Type B pancreatic cell (in vitro differentiated cells): ENCODE measurements around the gene CXCL10. TPM values are rescaled to one million over a fixed set of nuclear protein-coding genes. Genes with fewer than 3 reads are reported as not detected.
A peak's percentile ranks its signal among the peaks of the same experiment; 100 is the strongest.

Experiments
- DNase-seq: peaks from one replicate; pipeline ENCODE4 v3.0.0; 2021; ENCODE audit warnings: mixed read lengths; ENCODE audit not compliant: unreplicated experiment; ENCODE audit errors: extremely low spot score
- H3K27ac Mint-ChIP-seq: 2 replicates; pipeline ENCODE4 v1.8.0; 2021; ENCODE audit warnings: mild to moderate bottlenecking, mixed read lengths
- H3K27me3 Mint-ChIP-seq: 2 replicates; pipeline ENCODE4 v1.8.0; 2021; ENCODE audit warnings: mixed read lengths
- H3K36me3 Mint-ChIP-seq: 2 replicates; pipeline ENCODE4 v1.8.0; 2021; ENCODE audit warnings: mixed read lengths
- H3K4me1 Mint-ChIP-seq: one replicate; pipeline ENCODE4 v1.8.0; 2021; ENCODE audit warnings: mixed read lengths; ENCODE audit not compliant: unreplicated experiment
- H3K4me3 Mint-ChIP-seq: 2 replicates; pipeline ENCODE4 v1.8.0; 2021; ENCODE audit warnings: mild to moderate bottlenecking, mixed read lengths
- H3K9me3 Mint-ChIP-seq: 2 replicates; pipeline ENCODE4 v1.8.0; 2021; ENCODE audit warnings: mixed read lengths
- CTCF ChIP-seq: fragments of 200-600 bp; sonication (generic); conservative IDR thresholded peaks from 2 replicates; pipeline ENCODE4 v1.5.0; 2021; ENCODE audit warnings: antibody characterized with exemption, mild to moderate bottlenecking
- total RNA-seq: library from RNA; stranded (reverse); gene quantifications from 2 replicates; pipeline ENCODE4 v1.2.1, GENCODE V29; 2021; ENCODE audit warnings: low replicate concordance

CXCL10 gene
- total RNA-seq, 1 donor from 2014 or later, result 0.60 TPM

GRCh38 chr4:76022677-76023076 is 620 bp downstream of the CXCL10 start:
- no peaks in the 10 kb centered on the region for H3K36me3 Mint-ChIP-seq
- H3K27me3 Mint-ChIP-seq, result peaks cover 8% of the 10 kb centered on the region
- no peaks in the 10 kb centered on the region for H3K9me3 Mint-ChIP-seq
- H3K27ac Mint-ChIP-seq, result no peak overlapping the region
- DNase-seq, result no peak
- no peak overlapping the region for H3K4me3 Mint-ChIP-seq
- H3K4me1 Mint-ChIP-seq, result no peaks in the 10 kb centered on the region
- no peak for TF ChIP-seq CTCF

GRCh38 chr4:76022031-76022430 is 1.3 kb downstream of the CXCL10 start:
- no peak for TF ChIP-seq CTCF
- no peaks in the 10 kb centered on the region for H3K36me3 Mint-ChIP-seq
- no peak for DNase-seq
- no peaks in the 10 kb centered on the region for H3K9me3 Mint-ChIP-seq
- H3K4me3 Mint-ChIP-seq, result no peak overlapping the region
- no peak overlapping the region for H3K27ac Mint-ChIP-seq
- peaks cover 8% of the 10 kb centered on the region for H3K27me3 Mint-ChIP-seq
- H3K4me1 Mint-ChIP-seq, result no peaks in the 10 kb centered on the region

GRCh38 chr4:76017056-76017686 is 6.1 kb downstream of the CXCL10 start:
- peaks cover 3% of the 10 kb centered on the region for H3K27me3 Mint-ChIP-seq
- no peaks in the 10 kb centered on the region for H3K9me3 Mint-ChIP-seq
- no peak overlapping the region for H3K27ac Mint-ChIP-seq
- DNase-seq, result no peak
- no peak overlapping the region for H3K4me3 Mint-ChIP-seq
- no peaks in the 10 kb centered on the region for H3K36me3 Mint-ChIP-seq
- no peak for TF ChIP-seq CTCF
- no peaks in the 10 kb centered on the region for H3K4me1 Mint-ChIP-seq

GRCh38 chr4:76016393-76016792 is 6.9 kb downstream of the CXCL10 start:
- DNase-seq, result no peak
- H3K4me3 Mint-ChIP-seq, result no peak overlapping the region
- peaks cover 3% of the 10 kb centered on the region for H3K27me3 Mint-ChIP-seq
- no peaks in the 10 kb centered on the region for H3K4me1 Mint-ChIP-seq
- no peaks in the 10 kb centered on the region for H3K36me3 Mint-ChIP-seq
- no peak for TF ChIP-seq CTCF
- peak overlapping the region; percentile 57 for H3K27ac Mint-ChIP-seq
- no peaks in the 10 kb centered on the region for H3K9me3 Mint-ChIP-seq

- Mint-ChIP-seq H3K27me3 (no peaks in the 10 kb centered on the region), H3K4me1 (no peaks in the 10 kb centered on the region), H3K9me3 (no peaks in the 10 kb centered on the region), H3K36me3 (no peaks in the 10 kb centered on the region), H3K4me3 (no peak overlapping the region), H3K27ac (no peak overlapping the region)
- no peak for DNase-seq
- TF ChIP-seq CTCF, result no peak
These were observed 9.8 kb downstream of the CXCL10 start for GRCh38 chr4:76013540-76013939.

- no peak for DNase-seq
- no peaks in the 10 kb centered on the region for H3K9me3 Mint-ChIP-seq
- no peak overlapping the region for H3K27ac Mint-ChIP-seq
- no peak for TF ChIP-seq CTCF
- no peaks in the 10 kb centered on the region for H3K4me1 Mint-ChIP-seq
- no peak overlapping the region for H3K4me3 Mint-ChIP-seq
- H3K36me3 Mint-ChIP-seq, result no peaks in the 10 kb centered on the region
- H3K27me3 Mint-ChIP-seq, result peaks cover 5% of the 10 kb centered on the region
These were observed 10.9 kb downstream of the CXCL10 start for GRCh38 chr4:76012388-76012801.
